ENCODE measurements around the gene PLEKHA4. TPM values are rescaled to one million over a fixed set of nuclear protein-coding genes. Genes with fewer than 3 reads are reported as not detected.
"Not testable (repeated sequence)": the region's sequence is repeated elsewhere in the genome, so short reads cannot be mapped to it uniquely, and the experiment has no call there.

Gene PLEKHA4
- polyA plus RNA-seq, 4 donors = 19.8 to 60.5 (median 27.7) TPM

GRCh38 chr19:48890551-48890950 lies 22.1 kb upstream of the PLEKHA4 start:
- no peak for DNase-seq (ENCODE audit: low read depth in 4 of 4, low spot score in 3 of 4)

GRCh38 chr19:48889496-48889895 lies 21.1 kb upstream of the PLEKHA4 start:
- DNase-seq (ENCODE audit: low read depth in 4 of 4, low spot score in 3 of 4) = not testable (repeated sequence)

- no peak for DNase-seq (ENCODE audit: low read depth in 4 of 4, low spot score in 3 of 4)
These were observed 19.6 kb upstream of the PLEKHA4 start for GRCh38 chr19:48887861-48888612.

GRCh38 chr19:48883726-48884125 lies 15.3 kb upstream of the PLEKHA4 start:
- DNase-seq (ENCODE audit: low read depth in 4 of 4, low spot score in 3 of 4) = no peak

GRCh38 chr19:48881741-48882657 lies 13.6 kb upstream of the PLEKHA4 start:
- no peak for DNase-seq (ENCODE audit: low read depth in 4 of 4, low spot score in 3 of 4)

GRCh38 chr19:48879696-48880095 lies 11.3 kb upstream of the PLEKHA4 start:
- not testable (repeated sequence) for DNase-seq (ENCODE audit: low read depth in 4 of 4, low spot score in 3 of 4)

GRCh38 chr19:48879025-48879637 lies 10.7 kb upstream of the PLEKHA4 start:
- no peak for DNase-seq (ENCODE audit: low read depth in 4 of 4, low spot score in 3 of 4)

- no peak for DNase-seq (ENCODE audit: low read depth in 4 of 4, low spot score in 3 of 4)
These were observed 10.0 kb upstream of the PLEKHA4 start for GRCh38 chr19:48878196-48879024.

GRCh38 chr19:48877855-48878195 lies 9.4 kb upstream of the PLEKHA4 start:
- no peak for DNase-seq (ENCODE audit: low read depth in 4 of 4, low spot score in 3 of 4)

GRCh38 chr19:48876043-48876981 lies 7.9 kb upstream of the PLEKHA4 start:
- not testable (repeated sequence) for DNase-seq (ENCODE audit: low read depth in 4 of 4, low spot score in 3 of 4)

GRCh38 chr19:48874303-48875135 lies 6.1 kb upstream of the PLEKHA4 start:
- DNase-seq (ENCODE audit: low read depth in 4 of 4, low spot score in 3 of 4) = no peak

- no peak for DNase-seq (ENCODE audit: low read depth in 4 of 4, low spot score in 3 of 4)
These were observed 5.3 kb upstream of the PLEKHA4 start for GRCh38 chr19:48873476-48874302.

GRCh38 chr19:48872884-48873475 lies 4.6 kb upstream of the PLEKHA4 start:
- DNase-seq (ENCODE audit: low read depth in 4 of 4, low spot score in 3 of 4) = peak; percentile 75 to 87 (median 84)

GRCh38 chr19:48872182-48872883 lies 3.9 kb upstream of the PLEKHA4 start, which contains the start of gene PPP1R15A:
TSS of gene PPP1R15A (plus strand) at chr19:48872421. CDS start at chr19:48873234, 813 bp downstream.
- peak; percentile 96 to 98 (median 96) for DNase-seq (ENCODE audit: low read depth in 4 of 4, low spot score in 3 of 4)

GRCh38 chr19:48871471-48872181 lies 3.2 kb upstream of the PLEKHA4 start:
- DNase-seq (ENCODE audit: low read depth in 4 of 4, low spot score in 3 of 4) = not testable (repeated sequence)

GRCh38 chr19:48870048-48870447 lies 1.6 kb upstream of the PLEKHA4 start:
- no peak for DNase-seq (ENCODE audit: low read depth in 4 of 4, low spot score in 3 of 4)

Data from left renal pelvis (tissue), 4 donors.